Measurements from ENCODE around the gene LY86. TPM values are rescaled to one million over a fixed set of nuclear protein-coding genes. Genes with fewer than 3 reads are reported as not detected.

The LY86 gene
- total and polyA plus RNA-seq, 2 of the 13 experiments (the other 11 are each of a cell fraction or from before 2014, with no cell fraction given), result not detected

DNA sequence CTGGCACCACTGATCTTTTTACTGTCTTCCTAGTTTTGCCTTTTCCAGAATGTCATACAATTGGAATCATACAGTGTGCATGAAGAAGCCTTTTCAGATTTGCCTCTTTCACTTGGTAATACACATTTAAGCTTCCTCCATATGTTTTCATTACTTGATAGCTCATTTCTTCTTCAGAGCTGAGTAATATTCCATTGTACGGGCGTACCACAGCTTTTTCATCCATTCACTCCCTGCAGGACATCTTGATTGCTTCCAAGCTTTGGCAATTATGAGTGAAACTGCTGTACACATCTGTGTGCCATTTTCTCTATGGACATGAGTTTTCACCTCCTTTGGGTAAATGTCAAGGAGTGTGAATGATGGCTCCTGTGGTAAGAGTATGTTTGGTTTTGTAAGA, 46.2 kb upstream of the LY86 start (continued):
- no peak for TF ChIP-seq PAWR (CRISPR knock-in tag; IDR thresholded peaks at IDR 0.05; ENCODE audit: borderline replicate concordance)
- no peak for TF ChIP-seq ZNF547 (CRISPR knock-in tag; IDR thresholded peaks at IDR 0.05)
- TF ChIP-seq ZNF431 (CRISPR knock-in tag; IDR thresholded peaks at IDR 0.05; ENCODE audit: borderline replicate concordance, low read depth), result no peak
- TF ChIP-seq, protein P1, sequence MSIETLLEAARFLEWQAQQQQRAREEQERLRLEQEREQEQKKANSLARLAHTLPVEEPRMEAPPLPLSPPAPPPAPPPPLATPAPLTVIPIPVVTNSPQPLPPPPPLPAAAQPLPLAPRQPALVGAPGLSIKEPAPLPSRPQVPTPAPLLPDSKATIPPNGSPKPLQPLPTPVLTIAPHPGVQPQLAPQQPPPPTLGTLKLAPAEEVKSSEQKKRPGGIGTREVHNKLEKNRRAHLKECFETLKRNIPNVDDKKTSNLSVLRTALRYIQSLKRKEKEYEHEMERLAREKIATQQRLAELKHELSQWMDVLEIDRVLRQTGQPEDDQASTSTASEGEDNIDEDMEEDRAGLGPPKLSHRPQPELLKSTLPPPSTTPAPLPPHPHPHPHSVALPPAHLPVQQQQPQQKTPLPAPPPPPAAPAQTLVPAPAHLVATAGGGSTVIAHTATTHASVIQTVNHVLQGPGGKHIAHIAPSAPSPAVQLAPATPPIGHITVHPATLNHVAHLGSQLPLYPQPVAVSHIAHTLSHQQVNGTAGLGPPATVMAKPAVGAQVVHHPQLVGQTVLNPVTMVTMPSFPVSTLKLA (IDR thresholded peaks at IDR 0.05), result no peak
- TF ChIP-seq, protein P2, sequence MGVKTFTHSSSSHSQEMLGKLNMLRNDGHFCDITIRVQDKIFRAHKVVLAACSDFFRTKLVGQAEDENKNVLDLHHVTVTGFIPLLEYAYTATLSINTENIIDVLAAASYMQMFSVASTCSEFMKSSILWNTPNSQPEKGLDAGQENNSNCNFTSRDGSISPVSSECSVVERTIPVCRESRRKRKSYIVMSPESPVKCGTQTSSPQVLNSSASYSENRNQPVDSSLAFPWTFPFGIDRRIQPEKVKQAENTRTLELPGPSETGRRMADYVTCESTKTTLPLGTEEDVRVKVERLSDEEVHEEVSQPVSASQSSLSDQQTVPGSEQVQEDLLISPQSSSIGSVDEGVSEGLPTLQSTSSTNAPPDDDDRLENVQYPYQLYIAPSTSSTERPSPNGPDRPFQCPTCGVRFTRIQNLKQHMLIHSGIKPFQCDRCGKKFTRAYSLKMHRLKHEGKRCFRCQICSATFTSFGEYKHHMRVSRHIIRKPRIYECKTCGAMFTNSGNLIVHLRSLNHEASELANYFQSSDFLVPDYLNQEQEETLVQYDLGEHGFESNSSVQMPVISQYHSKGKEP (CRISPR knock-in tag; IDR thresholded peaks at IDR 0.05), result no peak
- TF ChIP-seq MAFF (IDR thresholded peaks at IDR 0.05; ENCODE audit: low read depth, low read length), result no peak

DNA sequence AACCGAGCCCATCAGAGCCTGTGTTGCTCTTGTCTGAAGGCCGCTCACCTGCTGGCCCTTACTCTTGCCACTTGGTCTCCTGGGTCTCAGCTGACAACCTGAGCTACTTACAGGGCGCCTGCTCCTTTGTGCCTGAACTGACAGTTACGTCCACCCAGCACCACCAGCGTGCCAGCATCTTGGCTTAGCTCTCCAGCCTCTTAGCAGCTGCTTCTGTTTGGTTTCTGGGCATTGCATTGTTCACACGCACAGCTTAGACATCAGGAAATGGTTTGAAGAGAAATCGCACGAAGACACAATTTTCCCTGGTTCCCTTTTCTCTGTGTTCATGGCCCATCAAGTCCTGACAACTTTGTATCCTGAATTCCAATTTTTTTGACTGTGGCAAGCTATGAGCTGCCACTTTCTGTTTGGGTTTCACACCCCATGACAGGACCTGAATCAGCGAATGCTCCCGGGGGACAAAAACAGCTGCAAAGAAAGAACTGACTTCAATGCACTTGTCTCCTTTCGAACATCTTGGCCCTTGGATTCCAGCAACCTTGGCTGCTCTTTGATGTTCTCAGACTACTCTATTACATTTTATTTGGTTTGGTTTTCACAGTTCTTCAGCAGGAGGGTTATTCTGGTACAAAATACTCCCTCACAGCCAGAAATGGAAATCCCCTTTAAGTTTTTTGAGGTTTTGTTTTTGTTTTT, 45.2 kb upstream of the LY86 start:
- ChIA-PET CTCF (ENCODE audit: low intra/inter-chr PET ratio, low total read pairs) (no interaction called here), POLR2A (no interaction called here)
- Histone ChIP-seq H3K9ac (ENCODE audit: insufficient read depth, low read depth, low read length) (no peak overlapping the region), H3K4me1 (ENCODE audit: insufficient read depth, low read length) (no peaks in the 10 kb centered on the region), H4K20me1 (ENCODE audit: insufficient read depth, low read length) (no peaks in the 10 kb centered on the region), H2AFZ (ENCODE audit: low read length) (no peak overlapping the region), H3K27ac (ENCODE audit: extremely low read length, insufficient read depth, low read length) (no peak overlapping the region), H3K27me3 (ENCODE audit: control insufficient read depth in 1 of 2, insufficient read depth in 2 of 2, low read length in 2 of 2) (peaks cover 8 to 19% of the 10 kb centered on the region in 2 experiments; a peak in 4 of 5 replicates), H3K36me3 (replicated peaks in 1 of 2; ENCODE audit: control insufficient read depth in 1 of 2, insufficient read depth in 2 of 2, low read length in 2 of 2) (no peaks in the 10 kb centered on the region), H3K9me3 (ENCODE audit: low read length) (no peaks in the 10 kb centered on the region), H3K4me2 (ENCODE audit: low read depth, low read length) (no peak overlapping the region), H3K79me2 (ENCODE audit: insufficient read depth, low read length) (no peaks in the 10 kb centered on the region), H3K4me3 (replicated peaks in 1 of 3; ENCODE audit: insufficient read depth in 1 of 3, low read depth in 2 of 3, low read length in 3 of 3) (no peak overlapping the region)
- no TSS peak for BruUV-seq (replicated peaks)
- WGBS (ENCODE audit: low lambda C conversion rate), result 27% methylated on average over 11 of the region's 11 CpGs
- no peak for DNase-seq (ENCODE audit: low spot score)
- in situ Hi-C loops (cut with HindIII; ENCODE audit: extremely low pct_ligation_motif_present, low pct_unique_long_range_greater_than_20kb) (no loop called here), intact Hi-C loops (cut with micrococcal nuclease; ENCODE audit: unreplicated experiment) (loop anchor here (10.0 kb wide), 1 partner anchor 409 kb away; no protein-coding TSS in a partner anchor)
- ATAC-seq, result no peak
- FAIRE-seq, result no peak
- TF ChIP-seq TCF12 (IDR thresholded peaks at IDR 0.05) (no peak), TCF12 (CRISPR knock-in tag; IDR thresholded peaks at IDR 0.05) (no peak), ESRRA (CRISPR knock-in tag; IDR thresholded peaks at IDR 0.05; ENCODE audit: low read depth) (no peak), RFXAP (CRISPR knock-in tag; IDR thresholded peaks at IDR 0.05; ENCODE audit: borderline replicate concordance) (no peak), ZBTB38 (CRISPR knock-in tag; IDR thresholded peaks at IDR 0.05) (no peak)
- TF ChIP-seq, protein P3, sequence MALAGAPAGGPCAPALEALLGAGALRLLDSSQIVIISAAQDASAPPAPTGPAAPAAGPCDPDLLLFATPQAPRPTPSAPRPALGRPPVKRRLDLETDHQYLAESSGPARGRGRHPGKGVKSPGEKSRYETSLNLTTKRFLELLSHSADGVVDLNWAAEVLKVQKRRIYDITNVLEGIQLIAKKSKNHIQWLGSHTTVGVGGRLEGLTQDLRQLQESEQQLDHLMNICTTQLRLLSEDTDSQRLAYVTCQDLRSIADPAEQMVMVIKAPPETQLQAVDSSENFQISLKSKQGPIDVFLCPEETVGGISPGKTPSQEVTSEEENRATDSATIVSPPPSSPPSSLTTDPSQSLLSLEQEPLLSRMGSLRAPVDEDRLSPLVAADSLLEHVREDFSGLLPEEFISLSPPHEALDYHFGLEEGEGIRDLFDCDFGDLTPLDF (CRISPR knock-in tag; IDR thresholded peaks at IDR 0.05), result no peak
- TF ChIP-seq, protein P4, sequence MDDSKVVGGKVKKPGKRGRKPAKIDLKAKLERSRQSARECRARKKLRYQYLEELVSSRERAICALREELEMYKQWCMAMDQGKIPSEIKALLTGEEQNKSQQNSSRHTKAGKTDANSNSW (CRISPR knock-in tag; IDR thresholded peaks at IDR 0.05; ENCODE audit: borderline replicate concordance), result no peak
- TF ChIP-seq, protein P5, sequence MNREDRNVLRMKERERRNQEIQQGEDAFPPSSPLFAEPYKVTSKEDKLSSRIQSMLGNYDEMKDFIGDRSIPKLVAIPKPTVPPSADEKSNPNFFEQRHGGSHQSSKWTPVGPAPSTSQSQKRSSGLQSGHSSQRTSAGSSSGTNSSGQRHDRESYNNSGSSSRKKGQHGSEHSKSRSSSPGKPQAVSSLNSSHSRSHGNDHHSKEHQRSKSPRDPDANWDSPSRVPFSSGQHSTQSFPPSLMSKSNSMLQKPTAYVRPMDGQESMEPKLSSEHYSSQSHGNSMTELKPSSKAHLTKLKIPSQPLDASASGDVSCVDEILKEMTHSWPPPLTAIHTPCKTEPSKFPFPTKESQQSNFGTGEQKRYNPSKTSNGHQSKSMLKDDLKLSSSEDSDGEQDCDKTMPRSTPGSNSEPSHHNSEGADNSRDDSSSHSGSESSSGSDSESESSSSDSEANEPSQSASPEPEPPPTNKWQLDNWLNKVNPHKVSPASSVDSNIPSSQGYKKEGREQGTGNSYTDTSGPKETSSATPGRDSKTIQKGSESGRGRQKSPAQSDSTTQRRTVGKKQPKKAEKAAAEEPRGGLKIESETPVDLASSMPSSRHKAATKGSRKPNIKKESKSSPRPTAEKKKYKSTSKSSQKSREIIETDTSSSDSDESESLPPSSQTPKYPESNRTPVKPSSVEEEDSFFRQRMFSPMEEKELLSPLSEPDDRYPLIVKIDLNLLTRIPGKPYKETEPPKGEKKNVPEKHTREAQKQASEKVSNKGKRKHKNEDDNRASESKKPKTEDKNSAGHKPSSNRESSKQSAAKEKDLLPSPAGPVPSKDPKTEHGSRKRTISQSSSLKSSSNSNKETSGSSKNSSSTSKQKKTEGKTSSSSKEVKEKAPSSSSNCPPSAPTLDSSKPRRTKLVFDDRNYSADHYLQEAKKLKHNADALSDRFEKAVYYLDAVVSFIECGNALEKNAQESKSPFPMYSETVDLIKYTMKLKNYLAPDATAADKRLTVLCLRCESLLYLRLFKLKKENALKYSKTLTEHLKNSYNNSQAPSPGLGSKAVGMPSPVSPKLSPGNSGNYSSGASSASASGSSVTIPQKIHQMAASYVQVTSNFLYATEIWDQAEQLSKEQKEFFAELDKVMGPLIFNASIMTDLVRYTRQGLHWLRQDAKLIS (CRISPR knock-in tag; IDR thresholded peaks at IDR 0.05), result no peak
